Breast epithelium (tissue), 4 donors: Measurements from ENCODE around the gene USP20. TPM values are rescaled to one million over a fixed set of nuclear protein-coding genes. Genes with fewer than 3 reads are reported as not detected.

Experiments
- DNase-seq, 2 donors: peaks; one replicate each; pipeline ENCODE4 v3.0.0-alpha.2; 2019; ENCODE audit warnings: low spot score in 2 of 2
- H3K27ac ChIP-seq, 2 donors: fragments of 200-600 bp; sonication (generic) in 1 of 2; one replicate each; pipeline ENCODE4 v1.5.1; 2016 to 2019; ENCODE audit warnings: mild to moderate bottlenecking in 1 of 2
- H3K27me3 ChIP-seq, 2 donors: fragments of 200-600 bp; sonication (generic) in 1 of 2; one replicate each; pipeline versions ENCODE4 v1.5.1 to v1.6.0; 2017 to 2019; ENCODE audit warnings: control low read depth in 1 of 2, mild to moderate bottlenecking in 1 of 2
- H3K36me3 ChIP-seq: fragments of 200-600 bp; one replicate; pipeline ENCODE4 v1.5.1; 2019
- H3K4me1 ChIP-seq, 2 donors: fragments of 200-600 bp; sonication (generic); one replicate each; pipeline ENCODE4 v1.5.1; 2016 to 2019; ENCODE audit warnings: control low read depth in 1 of 2
- H3K4me3 ChIP-seq, 3 donors: fragments of 200-600 bp; sonication (generic); 1 replicate in 2 of 3; 2 replicates in 1 of 3; pipeline ENCODE4 v1.5.1; 2016 to 2019; ENCODE audit warnings: mild to moderate bottlenecking in 3 of 3, moderate library complexity in 2 of 3
- H3K9me3 ChIP-seq, 2 donors: fragments of 200-600 bp; sonication (generic) in 1 of 2; one replicate each; pipeline ENCODE4 v1.5.1; 2016 to 2019; ENCODE audit warnings: control low read depth in 1 of 2
- POLR2A ChIP-seq: fragments of 450-650 bp; IDR thresholded peaks from one replicate; pipeline ENCODE4 v1.6.1; 2016; ENCODE audit warnings: antibody characterized with exemption, mild to moderate bottlenecking, moderate library complexity
- POLR2AphosphoS5 ChIP-seq, 3 donors: sonication (generic); formaldehyde crosslinking; IDR thresholded peaks; one replicate each; pipeline ENCODE4 v1.6.1; 2017; ENCODE audit warnings: antibody characterized with exemption in 3 of 3
- intact Hi-C: fragments of 100-400 bp; cut with DNase I; formaldehyde crosslinking; loops from one replicate; pipeline ENCODE4 v1.15.1; 2023; ENCODE audit warnings: low total_unique reads
- total RNA-seq, 3 donors: library from RNA; depleted of rRNA; stranded (reverse); fragments of >200 nt; gene quantifications; one replicate each; pipeline ENCODE4 v1.1.0, GENCODE V29; 2016
- TF ChIP-seq, protein P1 (sequence below), 3 donors: fragments of 450-650 bp; IDR thresholded peaks; one replicate each; pipeline ENCODE4 v1.5.1; 2016 to 2017; ENCODE audit warnings: antibody characterized with exemption in 3 of 3, mild to moderate bottlenecking in 3 of 3, moderate library complexity in 3 of 3

USP20 gene
- total RNA-seq, 3 donors from 2014 or later = 15.0 to 30.9 (median 22.3) TPM

DNA sequence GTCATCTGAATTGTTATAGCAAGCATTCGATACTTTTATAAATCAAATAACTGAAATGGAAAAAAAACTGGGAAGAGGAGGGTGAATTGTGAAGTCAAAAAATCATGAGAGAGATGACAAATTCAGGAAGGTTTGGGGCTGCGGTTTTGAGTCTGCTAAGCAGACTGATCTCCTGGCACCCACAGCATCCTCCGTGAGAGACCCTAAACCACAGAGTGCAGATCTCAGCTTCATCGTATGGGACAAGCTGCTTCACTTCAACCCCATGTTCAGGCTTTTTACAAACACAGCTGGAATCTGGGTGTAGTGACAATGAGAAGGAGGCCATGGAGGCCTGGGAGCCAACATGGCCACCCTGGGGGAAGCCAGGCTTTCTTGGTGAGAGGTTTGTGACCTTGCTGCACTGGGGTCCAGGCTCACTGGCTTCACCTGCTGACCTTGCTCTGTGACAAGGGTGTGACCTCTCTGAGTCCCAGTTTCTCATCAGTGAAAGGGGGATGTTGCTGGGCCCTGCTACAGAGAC is 19.4 kb downstream of the USP20 start:
- TF ChIP-seq, protein P1, sequence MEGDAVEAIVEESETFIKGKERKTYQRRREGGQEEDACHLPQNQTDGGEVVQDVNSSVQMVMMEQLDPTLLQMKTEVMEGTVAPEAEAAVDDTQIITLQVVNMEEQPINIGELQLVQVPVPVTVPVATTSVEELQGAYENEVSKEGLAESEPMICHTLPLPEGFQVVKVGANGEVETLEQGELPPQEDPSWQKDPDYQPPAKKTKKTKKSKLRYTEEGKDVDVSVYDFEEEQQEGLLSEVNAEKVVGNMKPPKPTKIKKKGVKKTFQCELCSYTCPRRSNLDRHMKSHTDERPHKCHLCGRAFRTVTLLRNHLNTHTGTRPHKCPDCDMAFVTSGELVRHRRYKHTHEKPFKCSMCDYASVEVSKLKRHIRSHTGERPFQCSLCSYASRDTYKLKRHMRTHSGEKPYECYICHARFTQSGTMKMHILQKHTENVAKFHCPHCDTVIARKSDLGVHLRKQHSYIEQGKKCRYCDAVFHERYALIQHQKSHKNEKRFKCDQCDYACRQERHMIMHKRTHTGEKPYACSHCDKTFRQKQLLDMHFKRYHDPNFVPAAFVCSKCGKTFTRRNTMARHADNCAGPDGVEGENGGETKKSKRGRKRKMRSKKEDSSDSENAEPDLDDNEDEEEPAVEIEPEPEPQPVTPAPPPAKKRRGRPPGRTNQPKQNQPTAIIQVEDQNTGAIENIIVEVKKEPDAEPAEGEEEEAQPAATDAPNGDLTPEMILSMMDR (IDR thresholded peaks at IDR 0.05) = no peak
- TF ChIP-seq POLR2AphosphoS5 (IDR thresholded peaks at IDR 0.05) = no peak
- peaks cover 4% of the 10 kb centered on the region for H3K36me3 ChIP-seq
- H3K27ac ChIP-seq = no peak overlapping the region
- intact Hi-C loops = loop anchor here (5.0 kb wide), 1 partner anchor 368 kb away; no protein-coding TSS in a partner anchor
- no peaks in the 10 kb centered on the region for H3K27me3 ChIP-seq
- H3K9me3 ChIP-seq = no peaks in the 10 kb centered on the region
- H3K4me1 ChIP-seq = no peaks in the 10 kb centered on the region
- H3K4me3 ChIP-seq = no peak overlapping the region
- DNase-seq = no peak

DNA sequence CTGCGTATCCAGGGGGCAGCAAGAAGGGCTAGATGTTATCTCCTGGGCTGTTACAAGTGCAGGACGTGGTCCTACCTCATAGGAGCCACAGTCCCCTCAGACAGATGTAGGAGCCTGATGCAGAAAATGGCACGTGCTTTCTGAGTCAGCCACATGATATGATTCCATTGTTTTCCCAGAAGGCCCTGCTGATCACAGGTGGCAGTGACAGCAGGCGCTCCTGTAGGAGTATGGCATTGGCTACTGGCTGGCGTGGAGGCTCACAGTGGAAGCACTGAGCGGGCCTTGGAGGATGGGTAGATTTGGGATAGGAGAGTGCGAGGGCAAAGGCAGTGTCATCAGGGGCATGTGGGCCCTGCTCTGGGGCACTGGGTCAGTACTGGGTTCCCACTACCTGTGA is 21.9 kb downstream of the USP20 start:
- Histone ChIP-seq H3K9me3 (no peaks in the 10 kb centered on the region), H3K4me3 (no peak overlapping the region), H3K36me3 (no peaks in the 10 kb centered on the region), H3K27me3 (no peaks in the 10 kb centered on the region), H3K27ac (no peak overlapping the region), H3K4me1 (no peaks in the 10 kb centered on the region)
- intact Hi-C loops = loop anchor here (5.0 kb wide), 1 partner anchor 365 kb away; no protein-coding TSS in a partner anchor
- no peak for DNase-seq
- no peak for TF ChIP-seq POLR2AphosphoS5 (IDR thresholded peaks at IDR 0.05)
- TF ChIP-seq POLR2A = no peak

DNA sequence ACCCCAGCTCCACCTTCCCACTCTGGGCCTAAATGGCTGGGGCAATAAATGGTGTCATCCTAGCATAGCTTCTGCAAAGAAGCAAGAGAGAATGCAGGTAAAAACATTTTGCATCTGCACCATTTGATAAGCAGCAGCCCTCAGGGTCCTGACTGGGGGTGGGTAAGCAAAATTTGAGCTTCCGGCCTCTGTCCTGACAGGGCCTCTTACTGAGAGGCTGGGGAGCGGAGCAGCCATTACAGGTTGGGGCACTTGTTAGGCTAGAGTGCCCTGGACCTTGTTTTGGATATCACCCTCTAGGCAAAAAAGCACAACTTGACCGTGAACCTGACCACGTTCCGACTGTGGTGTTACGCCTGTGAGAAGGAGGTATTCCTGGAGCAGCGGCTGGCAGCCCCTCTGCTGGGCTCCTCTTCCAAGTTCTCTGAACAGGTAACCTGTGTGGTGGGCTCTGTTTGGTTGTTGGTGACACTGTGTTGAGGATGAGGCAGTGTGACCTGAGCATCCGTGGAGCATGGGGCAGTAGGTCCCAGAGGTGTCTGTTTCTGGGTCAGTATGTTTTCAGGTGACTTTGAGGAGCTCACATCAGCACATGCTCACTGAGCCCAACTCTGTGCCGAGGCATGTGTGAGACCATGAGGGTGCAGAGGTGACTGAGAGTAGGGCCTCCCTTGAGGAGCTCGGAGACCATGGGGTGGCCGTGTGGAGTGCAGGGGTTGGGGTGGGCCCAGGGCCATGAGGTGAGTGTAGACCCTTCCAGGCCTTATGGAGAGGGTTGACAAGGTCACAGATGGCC is 23.1 kb downstream of the USP20 start:
- Histone ChIP-seq H3K4me1 (no peaks in the 10 kb centered on the region), H3K36me3 (no peaks in the 10 kb centered on the region), H3K9me3 (no peaks in the 10 kb centered on the region), H3K27me3 (no peaks in the 10 kb centered on the region), H3K27ac (no peak overlapping the region), H3K4me3 (no peak overlapping the region)
- no peak for DNase-seq
- TF ChIP-seq POLR2AphosphoS5 (IDR thresholded peaks at IDR 0.05) (no peak), POLR2A (no peak)
- TF ChIP-seq, protein P1 (IDR thresholded peaks at IDR 0.05) = no peak
- intact Hi-C loops = loop anchor here (5.0 kb wide), 1 partner anchor 364 kb away; no protein-coding TSS in a partner anchor

DNA sequence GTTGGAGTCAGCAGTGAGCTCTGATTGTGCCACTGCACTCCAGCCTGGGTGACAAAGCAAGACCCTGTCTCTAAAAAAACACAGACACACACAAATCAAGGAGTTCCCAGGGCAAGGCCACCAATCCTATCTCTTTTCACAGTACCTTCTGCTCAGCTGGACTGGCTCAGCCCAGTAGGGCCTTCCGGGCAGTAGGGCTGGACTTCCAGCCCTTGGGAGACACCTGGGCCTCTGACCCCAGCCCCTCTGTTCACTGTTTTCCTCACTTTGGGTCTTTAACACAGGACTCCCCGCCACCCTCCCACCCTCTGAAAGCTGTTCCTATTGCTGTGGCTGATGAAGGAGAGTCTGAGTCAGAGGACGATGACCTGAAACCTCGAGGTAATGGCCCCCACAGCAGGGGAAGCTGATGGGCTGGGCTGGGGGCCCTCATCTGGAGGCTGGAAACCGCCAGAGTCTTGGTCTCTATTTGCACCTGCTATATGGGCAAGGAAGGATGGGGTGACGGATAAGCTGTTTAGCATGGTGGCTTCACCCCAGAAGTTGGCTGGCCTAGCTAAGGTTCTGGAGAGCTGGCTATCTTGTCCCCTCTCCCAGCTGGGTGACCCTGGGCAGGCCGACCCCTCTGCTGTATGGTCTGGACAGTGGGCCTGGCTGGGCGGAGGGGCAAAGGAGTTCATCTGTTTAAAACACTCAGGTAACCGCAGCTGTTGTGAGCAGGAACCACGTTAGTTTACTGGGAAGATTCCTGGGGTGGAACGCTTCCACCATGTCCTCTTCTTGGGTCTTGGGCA is 25.6 kb downstream of the USP20 start:
- no peak for TF ChIP-seq POLR2AphosphoS5 (IDR thresholded peaks at IDR 0.05)
- TF ChIP-seq POLR2A = no peak
- TF ChIP-seq, protein P1 (IDR thresholded peaks at IDR 0.05) = no peak
- no peaks in the 10 kb centered on the region for H3K36me3 ChIP-seq

DNA sequence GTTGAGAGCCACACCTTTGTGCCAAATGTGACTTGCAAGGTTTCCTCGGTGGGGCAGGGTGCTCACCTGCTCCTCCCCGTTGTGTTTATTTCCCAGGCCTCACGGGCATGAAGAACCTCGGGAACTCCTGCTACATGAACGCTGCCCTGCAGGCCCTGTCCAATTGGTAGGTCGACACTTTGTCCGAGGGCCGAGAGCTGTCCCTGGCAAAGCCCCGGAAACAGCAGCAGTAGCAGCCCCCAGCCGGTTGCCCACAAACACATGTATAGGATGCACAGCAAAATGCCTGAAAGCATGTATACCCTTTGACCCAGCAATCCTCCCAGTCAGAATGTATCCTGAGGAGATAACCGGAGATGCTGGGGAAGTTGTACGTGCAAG is 26.2 kb downstream of the USP20 start:
- no peaks in the 10 kb centered on the region for H3K27me3 ChIP-seq
- H3K9me3 ChIP-seq = no peaks in the 10 kb centered on the region
- intact Hi-C loops = no loop called here
- H3K4me1 ChIP-seq = no peaks in the 10 kb centered on the region
- H3K27ac ChIP-seq = no peak overlapping the region
- H3K4me3 ChIP-seq = no peak overlapping the region
- TF ChIP-seq POLR2AphosphoS5 (IDR thresholded peaks at IDR 0.05) (no peak), POLR2A (no peak)
- TF ChIP-seq, protein P1 (IDR thresholded peaks at IDR 0.05) = no peak
- no peaks in the 10 kb centered on the region for H3K36me3 ChIP-seq
- no peak for DNase-seq

More for the DNA sequence above, 25.6 kb downstream of the USP20 start:
- intact Hi-C loops = no loop called here
- no peak overlapping the region for H3K4me3 ChIP-seq
- no peak overlapping the region for H3K27ac ChIP-seq
- no peaks in the 10 kb centered on the region for H3K9me3 ChIP-seq
- no peaks in the 10 kb centered on the region for H3K27me3 ChIP-seq
- DNase-seq = no peak
- H3K4me1 ChIP-seq = no peaks in the 10 kb centered on the region
